ENCODE results near the gene TFCP2.
"Not testable (repeated sequence)": the region's sequence is repeated elsewhere in the genome, so short reads cannot be mapped to it uniquely, and the experiment has no call there.

The TFCP2 gene

DNA sequence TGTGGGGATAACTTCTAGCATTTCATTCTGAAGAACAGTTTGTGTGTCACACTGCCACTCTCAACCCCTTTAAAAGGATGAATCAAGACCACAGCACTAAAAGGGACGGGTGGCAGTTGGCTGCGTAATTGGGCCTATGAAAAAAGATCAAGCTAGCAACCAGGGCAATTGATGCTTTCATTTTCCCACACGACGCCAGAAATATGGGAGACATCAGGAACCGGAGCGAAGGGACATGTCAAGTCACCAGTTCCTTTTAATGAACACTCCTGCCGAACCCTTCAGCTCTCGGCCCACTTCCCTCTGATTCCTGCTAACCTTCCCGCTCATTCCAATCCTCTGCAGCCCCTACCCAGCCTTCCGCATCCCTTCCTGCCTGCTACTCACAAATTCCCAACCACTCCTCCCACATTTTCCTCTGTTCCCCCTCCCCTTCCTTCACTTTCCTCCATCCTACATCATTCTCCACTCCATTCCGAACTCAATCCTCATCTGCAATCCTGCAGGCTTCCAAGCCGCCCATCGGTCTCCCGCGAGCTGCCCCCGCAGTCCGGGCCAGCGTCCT, 90.3 kb downstream of the TFCP2 start:
- DNase-seq (ENCODE audit: low read depth, low spot score), result no peak

GRCh38 chr12:51081421-51081820, 91.5 kb downstream of the TFCP2 start:
- DNase-seq (ENCODE audit: low read depth, low spot score), result no peak

DNA sequence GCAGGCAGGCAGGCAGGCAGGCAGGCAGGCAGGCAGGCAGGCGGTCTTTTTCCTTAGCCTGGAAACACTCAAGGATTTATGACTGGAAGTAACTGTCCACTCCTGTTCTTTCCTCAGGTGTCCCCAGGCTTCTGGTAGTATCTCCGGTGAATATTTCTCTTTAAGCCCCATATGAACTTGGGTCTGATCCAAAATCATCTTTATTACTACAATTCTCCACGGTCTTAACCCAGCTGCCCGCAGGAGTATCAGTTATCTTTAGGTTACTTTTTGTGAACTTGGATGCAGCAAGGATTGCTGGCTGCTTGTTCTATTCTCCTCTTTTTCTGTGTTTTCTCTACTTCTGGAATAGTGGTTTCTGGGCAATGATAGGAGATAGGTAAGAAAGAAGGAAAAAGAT, 92.8 kb downstream of the TFCP2 start:
- DNase-seq (ENCODE audit: low read depth, low spot score), result no peak

GRCh38 chr12:51078866-51079265, 94.1 kb downstream of the TFCP2 start:
- DNase-seq (ENCODE audit: low read depth, low spot score), result not testable (repeated sequence)

DNA sequence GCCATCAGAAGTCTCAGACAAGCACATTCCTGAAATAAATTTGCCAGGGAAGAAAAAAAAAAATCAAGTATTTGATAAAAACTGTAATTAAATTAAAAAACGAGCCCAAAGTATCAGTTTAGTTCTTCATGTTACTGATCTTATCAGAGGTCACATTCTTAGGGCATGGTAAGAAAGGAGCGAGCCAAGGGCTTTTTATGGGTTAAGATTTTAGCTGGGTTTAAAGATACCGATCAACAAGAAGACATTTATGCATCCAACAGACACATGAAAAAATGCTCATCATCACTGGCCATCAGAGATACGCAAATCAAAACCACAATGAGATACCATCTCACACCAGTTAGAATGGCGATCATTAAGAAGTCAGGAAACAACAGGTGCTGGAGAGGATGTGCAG, 94.6 kb downstream of the TFCP2 start:
- not testable (repeated sequence) for DNase-seq (ENCODE audit: low read depth, low spot score)

GRCh38 chr12:51077930-51078329, 95.0 kb downstream of the TFCP2 start:
- no peak for DNase-seq (ENCODE audit: low read depth, low spot score)

GRCh38 chr12:51076236-51076930, 96.6 kb downstream of the TFCP2 start:
- no peak for DNase-seq (ENCODE audit: low read depth, low spot score)

DNA sequence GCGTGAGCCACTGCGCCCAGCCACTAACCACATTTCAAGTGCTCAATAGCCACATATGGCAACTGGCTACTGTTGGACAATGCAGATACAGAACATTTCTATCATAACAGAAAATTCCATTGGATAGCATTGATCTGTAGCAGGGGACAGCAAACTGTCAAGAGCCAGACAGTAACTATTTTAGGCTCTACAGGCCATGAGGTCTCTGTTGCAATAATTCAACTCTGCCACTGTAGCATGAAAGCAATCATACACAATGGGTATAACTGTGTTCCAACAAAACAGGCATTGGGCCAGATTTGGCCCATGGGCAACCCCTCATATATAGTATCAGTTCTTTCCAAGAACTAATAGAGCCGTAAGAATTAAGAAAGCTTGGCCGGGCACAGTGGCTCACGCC, 97.5 kb downstream of the TFCP2 start:
- DNase-seq (ENCODE audit: low read depth, low spot score), result no peak

DNA sequence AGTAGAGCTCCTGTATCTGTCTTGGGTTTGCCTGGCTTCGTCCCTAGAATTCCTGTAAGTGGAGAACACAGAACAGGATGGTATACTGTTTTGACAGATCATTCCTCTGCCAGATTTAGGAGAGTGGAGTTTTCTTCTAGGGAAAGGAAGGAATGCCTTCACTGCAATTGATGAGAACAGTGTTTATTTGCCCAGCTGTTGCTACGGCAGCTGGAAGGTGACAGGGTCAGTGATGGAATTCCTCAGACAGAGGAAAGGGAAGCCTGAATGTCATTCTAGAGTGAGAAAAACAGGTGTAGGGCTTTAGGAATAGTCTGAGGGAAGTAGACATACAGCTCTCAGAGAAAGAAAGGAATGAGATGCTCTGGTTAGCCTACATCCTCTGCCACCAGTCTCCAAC, 101.3 kb downstream of the TFCP2 start:
- no peak for DNase-seq (ENCODE audit: low read depth, low spot score)

GRCh38 chr12:51070004-51070403, 102.9 kb downstream of the TFCP2 start:
- DNase-seq (ENCODE audit: low read depth, low spot score), result no peak

DNA sequence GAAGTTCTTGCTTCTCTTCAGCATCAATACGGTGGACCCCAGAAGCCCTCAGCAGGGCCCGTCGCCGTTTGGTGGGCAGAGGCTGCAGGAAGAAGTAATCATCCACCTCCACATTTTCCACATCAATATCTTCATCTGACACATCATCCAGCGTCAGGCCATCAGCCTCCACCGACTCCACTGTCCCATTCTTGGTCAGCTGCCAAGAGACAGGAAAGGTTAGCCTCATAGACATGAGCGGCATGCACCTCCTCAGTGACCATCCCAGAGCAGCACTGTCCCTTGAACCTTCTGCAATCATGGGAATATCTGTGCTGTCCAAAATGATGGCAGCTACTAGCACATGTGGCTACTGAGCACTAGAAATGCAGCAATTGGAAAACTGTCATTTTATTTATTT, 105.2 kb downstream of the TFCP2 start:
- DNase-seq (ENCODE audit: low read depth, low spot score), result no peak

DNA sequence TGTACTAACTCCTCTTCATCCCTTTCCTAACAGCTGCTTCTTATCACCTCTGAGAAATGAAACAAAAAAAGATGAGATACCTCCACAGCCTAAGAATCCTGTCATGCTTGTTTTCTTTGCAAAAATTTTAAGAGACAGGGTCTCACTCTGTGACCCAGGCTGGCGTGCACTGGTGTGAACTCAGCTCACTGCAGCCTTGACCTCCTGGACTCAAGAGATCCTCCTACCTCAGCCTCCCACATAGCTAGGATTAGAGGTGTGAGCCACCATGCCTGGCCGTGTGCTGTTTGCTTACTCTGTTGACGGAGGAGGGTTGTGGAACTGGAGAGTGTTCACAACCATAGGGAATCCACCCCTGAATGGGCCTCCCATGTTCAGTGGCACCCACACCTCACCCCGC, 105.7 kb downstream of the TFCP2 start:
- DNase-seq (ENCODE audit: low read depth, low spot score), result no peak

- DNase-seq (ENCODE audit: low read depth, low spot score), result no peak
These were observed 107.4 kb downstream of the TFCP2 start for GRCh38 chr12:51065530-51065929.

GRCh38 chr12:51062631-51063397, 110.1 kb downstream of the TFCP2 start:
- no peak for DNase-seq (ENCODE audit: low read depth, low spot score)

DNA sequence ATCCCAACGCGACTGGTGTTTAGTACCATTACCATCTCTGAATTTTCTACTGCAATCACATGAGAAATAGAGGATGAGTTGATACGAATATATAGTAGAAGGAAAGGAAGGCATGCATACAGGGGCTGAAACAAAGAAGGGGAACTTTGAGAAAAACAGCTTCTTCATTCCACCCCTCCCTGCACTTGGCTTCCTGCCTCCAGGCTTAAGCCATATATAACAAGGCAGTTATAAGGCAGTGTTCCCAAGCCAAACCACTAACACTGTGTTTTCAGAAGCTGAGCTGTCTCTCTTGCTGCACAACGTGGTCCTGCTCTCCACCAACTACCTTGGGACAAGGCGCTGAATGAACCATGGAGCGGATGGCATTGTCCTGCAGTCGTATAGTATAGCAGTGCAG, 113.8 kb downstream of the TFCP2 start:
- no peak for DNase-seq (ENCODE audit: low read depth, low spot score)

- no peak for DNase-seq (ENCODE audit: low read depth, low spot score)
These were observed 116.7 kb downstream of the TFCP2 start for GRCh38 chr12:51056242-51056641.

- no peak for DNase-seq (ENCODE audit: low read depth, low spot score)
These were observed 117.9 kb downstream of the TFCP2 start for GRCh38 chr12:51055060-51055459.

DNA sequence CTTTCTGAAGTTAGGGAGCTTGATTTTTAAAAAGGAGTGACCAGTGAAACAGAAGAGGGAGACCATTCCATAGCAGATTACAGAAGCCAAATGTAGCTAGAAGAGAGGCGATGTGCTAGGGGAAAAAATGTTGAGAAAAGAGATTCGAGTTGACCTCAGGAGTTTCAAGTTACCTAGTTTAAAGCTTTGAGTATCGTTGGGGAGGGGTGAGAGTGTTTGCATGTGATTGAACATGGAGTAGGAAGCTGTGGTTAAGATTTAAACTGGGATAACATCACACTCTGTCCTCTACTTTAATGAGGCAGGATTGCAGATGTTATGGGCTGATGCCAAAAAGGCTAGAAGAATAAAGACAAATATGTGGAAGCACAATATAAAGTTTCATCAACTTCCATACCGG, 121.1 kb downstream of the TFCP2 start:
- DNase-seq (ENCODE audit: low read depth, low spot score), result no peak

- DNase-seq (ENCODE audit: low read depth, low spot score), result no peak
These were observed 123.4 kb downstream of the TFCP2 start for GRCh38 chr12:51049525-51049924.

DNA sequence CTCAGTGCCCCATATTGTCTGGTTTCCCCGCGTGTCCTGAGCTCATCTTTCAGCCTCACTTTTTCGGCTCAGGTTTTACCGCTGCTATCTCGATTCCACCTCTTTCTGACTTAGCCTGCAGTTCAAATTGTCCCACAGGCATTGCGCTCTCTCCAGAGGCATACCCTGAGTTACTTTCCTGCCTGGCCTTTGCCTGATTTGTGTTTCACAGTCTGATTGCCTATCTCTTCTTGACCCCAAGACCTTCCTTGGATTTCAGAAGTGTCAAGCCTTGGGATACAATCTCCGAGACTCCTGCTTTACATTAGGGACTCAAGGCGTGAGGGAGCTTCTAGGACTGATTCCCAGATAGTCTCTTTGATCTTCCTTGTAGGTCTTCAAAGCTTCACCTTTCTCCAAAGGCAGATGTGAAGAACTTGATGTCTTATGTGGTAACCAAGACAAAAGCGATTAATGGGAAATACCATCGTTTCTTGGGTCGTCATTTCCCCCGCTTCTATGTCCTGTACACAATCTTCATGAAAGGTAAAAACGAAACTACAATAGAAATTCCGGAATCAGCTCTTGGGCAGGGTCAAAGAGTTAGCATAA, 124.2 kb downstream of the TFCP2 start:
- DNase-seq (ENCODE audit: low read depth, low spot score), result no peak

DNA sequence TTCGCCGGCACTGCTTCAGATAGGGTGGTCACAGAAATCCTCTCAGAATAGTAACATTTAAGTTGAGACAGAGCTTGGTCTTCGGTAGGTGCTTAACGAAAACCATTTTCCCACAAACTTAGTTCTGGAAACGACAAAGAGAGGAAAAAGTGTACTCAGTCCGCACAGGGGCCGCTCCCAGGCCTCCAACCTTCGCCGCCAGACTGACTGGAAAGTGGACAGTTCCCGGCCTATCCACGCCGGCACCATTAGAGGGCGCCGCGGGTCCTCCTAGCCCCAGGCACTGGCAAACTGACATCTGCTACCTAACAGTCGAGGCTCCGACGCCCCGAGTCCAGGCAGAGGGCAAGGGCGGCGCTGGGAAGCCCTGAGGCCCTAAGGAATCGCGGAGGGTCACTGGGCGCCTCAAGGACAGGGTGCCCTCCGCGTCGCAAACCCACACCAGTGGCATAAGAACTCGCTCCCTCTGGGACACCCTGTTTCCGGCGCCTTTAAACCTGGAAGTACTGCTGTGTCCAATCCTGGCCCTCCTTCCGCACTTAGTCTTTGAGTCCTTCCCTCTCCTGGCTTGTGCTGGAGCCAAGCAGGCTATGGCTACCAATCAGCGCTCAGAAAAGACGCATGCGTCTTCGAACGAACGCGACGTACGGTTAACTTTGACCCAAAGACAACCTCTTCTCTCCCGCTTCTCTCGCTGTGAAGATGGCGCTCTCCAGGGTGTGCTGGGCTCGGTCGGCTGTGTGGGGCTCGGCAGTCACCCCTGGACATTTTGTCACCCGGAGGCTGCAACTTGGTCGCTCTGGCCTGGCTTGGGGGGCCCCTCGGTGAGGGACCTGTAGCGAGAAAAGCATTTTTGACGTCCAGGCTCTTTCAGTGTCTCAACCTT, 125.0 kb downstream of the TFCP2 start, which contains the start of gene LETMD1:
LETMD1 (plus strand) TSS at position 673 of the 886 bp plus-strand sequence; CDS start at position 703, 30 bp downstream.
- DNase-seq (ENCODE audit: low read depth, low spot score), result peak; percentile 82

Data from activated CD4-positive, CD25-positive, alpha-beta regulatory T cell treated with anti-CD3 and anti-CD28 coated beads, Interleukin-2, amount 50 U/mL, for 16 hours (primary cell).